Peyer's patch (tissue), 4 donors: Measurements from ENCODE around the gene RNF5.

Source experiments
- CTCF ChIP-seq, 6 experiments: fragments of 450-650 bp in 4 of 6; fragments of 200-600 bp in 2 of 6; sonication (generic) in 1 of 6; IDR thresholded peaks; one replicate each; pipeline ENCODE4 v1.5.1; 2017 to 2019; ENCODE audit warnings: antibody characterized with exemption in 6 of 6, mild to moderate bottlenecking in 3 of 6, moderate library complexity in 1 of 6
- POLR2A ChIP-seq, 2 donors: fragments of 450-650 bp; IDR thresholded peaks; one replicate each; pipeline ENCODE4 v1.5.1; 2017; ENCODE audit warnings: antibody characterized with exemption in 2 of 2, mild to moderate bottlenecking in 2 of 2, moderate library complexity in 2 of 2

- TF ChIP-seq CTCF (IDR thresholded peaks at IDR 0.05), result peak; percentile 52 to 84 (median 65)
- TF ChIP-seq POLR2A (IDR thresholded peaks at IDR 0.05), result no peak
These were observed 23.6 kb upstream of the RNF5 start for GRCh38 chr6:32154514-32155161.
